NCI-H2227 (cell line): ENCODE results near the gene CEP164.

ENCODE experiments used
- DNase-seq: peaks from one replicate; lab custom pipeline; 2025; ENCODE audit not compliant: unreplicated experiment; lab: John Stamatoyannopoulos, UW

The CEP164 gene

GRCh38 chr11:117417856-117418255 is 90.2 kb downstream of the CEP164 start:
- no peak for DNase-seq

GRCh38 chr11:117418737-117419481 is 91.3 kb downstream of the CEP164 start:
- DNase-seq: no peak

GRCh38 chr11:117419482-117420142 is 92.0 kb downstream of the CEP164 start:
- no peak for DNase-seq

GRCh38 chr11:117420143-117420485 is 92.5 kb downstream of the CEP164 start:
- DNase-seq: no peak

- no peak for DNase-seq
These were observed 92.9 kb downstream of the CEP164 start for GRCh38 chr11:117420598-117420997.

- DNase-seq: no peak
These were observed 93.4 kb downstream of the CEP164 start for GRCh38 chr11:117421041-117421440.

GRCh38 chr11:117421476-117421875 is 93.8 kb downstream of the CEP164 start:
- DNase-seq: no peak

GRCh38 chr11:117423046-117423575 is 95.5 kb downstream of the CEP164 start:
- no peak for DNase-seq

GRCh38 chr11:117424781-117425180 is 97.1 kb downstream of the CEP164 start:
- no peak for DNase-seq

- no peak for DNase-seq
These were observed 98.1 kb downstream of the CEP164 start for GRCh38 chr11:117425679-117426296.

GRCh38 chr11:117426297-117426685 is 98.6 kb downstream of the CEP164 start:
- peak; percentile 77 for DNase-seq

GRCh38 chr11:117426941-117427340 is 99.3 kb downstream of the CEP164 start:
- DNase-seq: no peak

GRCh38 chr11:117427356-117427874 is 99.8 kb downstream of the CEP164 start:
- DNase-seq: no peak

GRCh38 chr11:117428186-117428855 is 100.7 kb downstream of the CEP164 start:
- no peak for DNase-seq

- no peak for DNase-seq
These were observed 101.2 kb downstream of the CEP164 start for GRCh38 chr11:117428856-117429229.

- DNase-seq: no peak
These were observed 102.8 kb downstream of the CEP164 start for GRCh38 chr11:117430293-117430955.

- no peak for DNase-seq
These were observed 103.8 kb downstream of the CEP164 start for GRCh38 chr11:117431436-117431835.

- no peak for DNase-seq
These were observed 106.1 kb downstream of the CEP164 start for GRCh38 chr11:117433717-117434116.

GRCh38 chr11:117434481-117434880 is 106.8 kb downstream of the CEP164 start:
- DNase-seq: no peak

GRCh38 chr11:117435326-117435725 is 107.7 kb downstream of the CEP164 start:
- DNase-seq: no peak
